CD4-positive, alpha-beta T cell (primary cell): ENCODE results near the gene CEP350. TPM values are rescaled to one million over a fixed set of nuclear protein-coding genes. Genes with fewer than 3 reads are reported as not detected.

Source experiments
- ATAC-seq: fragments of 200-7000 bp; cut with Tn5 transposase; one replicate; pipeline ENCODE4 v1.10.0; 2022; ENCODE audit warnings: mild to moderate bottlenecking; ENCODE audit not compliant: poor library complexity
- CTCF ChIA-PET: fragments of 350-600 bp; sonication (Branson Sonifier 250); formaldehyde crosslinking; loops from one replicate; lab custom pipeline; 2021; ENCODE audit warnings: antibody characterized with exemption, inconsistent platforms; lab: Charles Lee
- POLR2A ChIA-PET: fragments of 350-600 bp; sonication (Branson Sonifier 250); formaldehyde crosslinking; loops from one replicate; lab custom pipeline; 2021; ENCODE audit warnings: antibody characterized with exemption, inconsistent platforms; lab: Charles Lee
- DNase-seq, 14 experiments: peaks; one replicate each; pipeline ENCODE4 v3.0.0-alpha.2; 2013 to 2020; ENCODE audit warnings: mixed read lengths in 2 of 14
- H3K27ac ChIP-seq, 2 donors: one replicate each; pipeline versions ENCODE4 v1.5.1 to v1.7.0; 2013; ENCODE audit warnings: low read length in 2 of 2, low read depth in 1 of 2, mild to moderate bottlenecking in 1 of 2
- H3K27me3 ChIP-seq, 2 experiments: 1 replicate in 1 of 2; 2 replicates in 1 of 2; pipeline versions ENCODE4 v1.6.1 to v1.7.0; 2013; ENCODE audit warnings: low read length in 2 of 2, control low read depth in 1 of 2, mild to moderate bottlenecking in 1 of 2, moderate library complexity in 1 of 2; ENCODE audit not compliant: insufficient read depth in 2 of 2, control insufficient read depth in 1 of 2
- H3K36me3 ChIP-seq: one replicate; pipeline ENCODE4 v1.6.1; 2013; ENCODE audit warnings: low read length, control low read depth; ENCODE audit not compliant: insufficient read depth
- H3K4me1 ChIP-seq: one replicate; pipeline ENCODE4 v1.6.1; 2013; ENCODE audit warnings: low read length, control low read depth; ENCODE audit not compliant: insufficient read depth
- H3K4me3 ChIP-seq: one replicate; pipeline ENCODE4 v1.5.1; 2013; ENCODE audit warnings: mild to moderate bottlenecking, low read length, moderate library complexity
- H3K9me3 ChIP-seq, 2 experiments: 1 replicate in 1 of 2; 2 replicates in 1 of 2; pipeline versions ENCODE4 v1.6.1 to v1.7.0; 2013; ENCODE audit warnings: low read length in 2 of 2, mild to moderate bottlenecking in 2 of 2, control low read depth in 1 of 2, moderate library complexity in 1 of 2; ENCODE audit not compliant: control insufficient read depth in 1 of 2, insufficient read depth in 1 of 2
- H3K27ac Mint-ChIP-seq: one replicate; pipeline ENCODE4 v1.8.0; 2020; ENCODE audit warnings: mixed read lengths
- H3K27me3 Mint-ChIP-seq: one replicate; pipeline ENCODE4 v1.8.0; 2021; ENCODE audit warnings: mixed read lengths
- H3K36me3 Mint-ChIP-seq: one replicate; pipeline ENCODE4 v1.8.0; 2021; ENCODE audit warnings: low read depth, mixed read lengths
- H3K4me1 Mint-ChIP-seq: one replicate; pipeline ENCODE4 v1.8.0; 2021; ENCODE audit warnings: low read depth, mixed read lengths
- H3K4me3 Mint-ChIP-seq: one replicate; pipeline ENCODE4 v1.8.0; 2020; ENCODE audit warnings: mild to moderate bottlenecking, mixed read lengths
- H3K9me3 Mint-ChIP-seq: one replicate; pipeline ENCODE4 v1.8.0; 2020; ENCODE audit warnings: mixed read lengths
- CTCF ChIP-seq: fragments of 200-600 bp; IDR thresholded peaks from one replicate; pipeline ENCODE4 v1.8.0; 2022; ENCODE audit warnings: antibody characterized with exemption, mild to moderate bottlenecking
- intact Hi-C, 2 experiments: fragments of 100-400 bp; cut with DNase I in 1 of 2; cut with micrococcal nuclease in 1 of 2; formaldehyde crosslinking; loops; one replicate each; pipeline versions ENCODE4 v1.15.1 to v1.9.0; 2023 to 2025; cut with DNase I, micrococcal nuclease
- total RNA-seq, 174 experiments: library from RNA in 2 of 174; stranded (reverse) in 2 of 174; gene quantifications; one replicate each; pipeline ENCODE4 v1.2.3 and lab custom pipeline; 2021 to 2026

The CEP350 gene
- total RNA-seq, 2 experiments from 2014 or later: 45.5 to 51.4 TPM

DNA sequence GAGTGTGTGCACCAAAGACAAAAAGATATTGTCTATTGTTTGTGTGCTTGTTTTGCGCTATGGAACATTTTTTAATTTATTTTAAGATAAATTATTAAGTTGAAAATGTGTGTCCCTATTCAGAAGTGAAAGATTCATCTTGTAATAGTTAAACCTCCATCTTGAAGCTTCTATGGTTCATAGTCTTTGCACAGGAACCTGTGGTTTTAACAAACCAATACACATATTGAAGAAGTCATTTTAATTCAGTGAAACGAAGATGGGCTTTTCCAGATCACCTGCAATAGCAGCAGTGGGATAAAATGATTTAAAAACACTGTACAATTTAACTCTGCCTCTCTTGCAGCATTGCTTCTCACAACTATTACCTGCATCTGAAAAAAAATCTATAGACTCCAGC is 157.5 kb downstream of the CEP350 start:
- intact Hi-C loops: loop anchor here in 1 of 2 experiments (5.0 kb wide), 1 partner anchor 65 kb away; no protein-coding TSS in a partner anchor
- Histone ChIP-seq H3K9me3 (no peaks in the 10 kb centered on the region), H3K4me1 (no peaks in the 10 kb centered on the region), H3K27me3 (no peaks in the 10 kb centered on the region), H3K36me3 (peaks cover 39% of the 10 kb centered on the region), H3K4me3 (no peak overlapping the region), H3K27ac (no peak overlapping the region)
- ChIA-PET POLR2A (no interaction called here), CTCF (no interaction called here)
- Mint-ChIP-seq H3K27me3 (no peaks in the 10 kb centered on the region), H3K27ac (no peak overlapping the region), H3K4me1 (no peaks in the 10 kb centered on the region), H3K4me3 (no peak overlapping the region), H3K36me3 (peaks cover 76% of the 10 kb centered on the region), H3K9me3 (no peaks in the 10 kb centered on the region)
- no peak for TF ChIP-seq CTCF
- DNase-seq (no peak), ATAC-seq (no peak)

GRCh38 chr1:180112984-180113647 is 158.5 kb downstream of the CEP350 start:
- Mint-ChIP-seq H3K27me3 (no peaks in the 10 kb centered on the region), H3K27ac (no peak overlapping the region), H3K4me3 (no peak overlapping the region), H3K9me3 (no peaks in the 10 kb centered on the region), H3K36me3 (peaks cover 66% of the 10 kb centered on the region), H3K4me1 (no peaks in the 10 kb centered on the region)
- Histone ChIP-seq H3K27ac (no peak overlapping the region), H3K27me3 (no peaks in the 10 kb centered on the region), H3K4me3 (no peak overlapping the region), H3K4me1 (no peaks in the 10 kb centered on the region), H3K9me3 (no peaks in the 10 kb centered on the region), H3K36me3 (peaks cover 33% of the 10 kb centered on the region)
- no peak for TF ChIP-seq CTCF
- ATAC-seq: no peak
- intact Hi-C loops: loop anchor here in 1 of 2 experiments (5.0 kb wide), 1 partner anchor 64 kb away; no protein-coding TSS in a partner anchor
- CTCF ChIA-PET: interaction anchor here (0.6 to 0.7 kb wide), 2 partner anchors 11 to 66 kb away, joined by 3 to 4 read pairs; no protein-coding TSS in a partner anchor
- POLR2A ChIA-PET: no interaction called here
- DNase-seq: no peak

DNA sequence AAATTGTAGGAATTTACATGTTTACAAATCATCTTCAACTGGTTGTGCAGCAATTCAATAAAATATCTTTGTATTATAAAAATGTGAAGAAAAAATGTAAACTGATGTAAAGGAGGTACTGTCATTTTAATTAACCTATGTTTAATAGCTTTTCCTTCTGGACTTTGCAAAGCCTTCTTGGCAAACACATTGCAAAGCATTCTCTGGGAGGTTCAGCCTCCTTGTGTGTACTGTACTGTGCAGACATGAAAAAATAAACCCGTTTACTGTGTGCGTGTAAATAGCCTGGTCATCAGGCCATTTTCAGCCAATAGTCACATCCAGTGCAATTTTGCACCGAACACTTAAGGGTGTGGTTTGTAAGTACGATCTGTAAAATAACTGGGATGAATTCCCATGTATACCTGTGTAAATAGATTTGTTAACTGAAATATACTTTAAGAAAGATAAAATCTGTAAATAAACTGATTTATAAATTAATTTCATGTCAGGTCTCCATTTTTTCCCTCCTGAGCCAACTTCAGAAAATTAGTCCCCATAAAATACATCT is 159.9 kb downstream of the CEP350 start:
- Histone ChIP-seq H3K27me3 (no peaks in the 10 kb centered on the region), H3K27ac (no peak overlapping the region), H3K4me3 (no peak overlapping the region), H3K4me1 (no peaks in the 10 kb centered on the region), H3K9me3 (no peaks in the 10 kb centered on the region), H3K36me3 (peaks cover 29% of the 10 kb centered on the region)
- H3K4me1 Mint-ChIP-seq: no peaks in the 10 kb centered on the region
- H3K27me3 Mint-ChIP-seq: no peaks in the 10 kb centered on the region
- intact Hi-C loops: loop anchor here in 1 of 2 experiments (5.0 kb wide), 1 partner anchor 63 kb away; no protein-coding TSS in a partner anchor
- H3K36me3 Mint-ChIP-seq: peaks cover 52% of the 10 kb centered on the region
- H3K4me3 Mint-ChIP-seq: no peak overlapping the region
- TF ChIP-seq CTCF: no peak
- ChIA-PET CTCF (interaction anchor here (1.1 kb wide), 1 partner anchor 65 kb away, joined by 3 read pairs; no protein-coding TSS in a partner anchor), POLR2A (no interaction called here)
- DNase-seq (no peak), ATAC-seq (no peak)
- H3K27ac Mint-ChIP-seq: no peak overlapping the region
- no peaks in the 10 kb centered on the region for H3K9me3 Mint-ChIP-seq
